GM18951 (cell line): ENCODE results near the gene KERA.
"Not testable (repeated sequence)": the region's sequence is repeated elsewhere in the genome, so short reads cannot be mapped to it uniquely, and the experiment has no call there.

Experiments
- POLR2A ChIP-seq: IDR thresholded peaks from 4 replicates; pipeline ENCODE4 v1.6.1; 2011; ENCODE audit warnings: mild to moderate bottlenecking; ENCODE audit not compliant: insufficient read length, insufficient read depth; ENCODE audit errors: extremely low read depth
- in situ Hi-C: fragments of 300-500 bp; cut with MboI; formaldehyde crosslinking; loops from one replicate; pipeline ENCODE4 v1.12.0; 2022; ENCODE audit warnings: low sequenced_read_pairs, mixed read lengths, inconsistent platforms; ENCODE audit not compliant: unreplicated experiment

KERA gene

DNA sequence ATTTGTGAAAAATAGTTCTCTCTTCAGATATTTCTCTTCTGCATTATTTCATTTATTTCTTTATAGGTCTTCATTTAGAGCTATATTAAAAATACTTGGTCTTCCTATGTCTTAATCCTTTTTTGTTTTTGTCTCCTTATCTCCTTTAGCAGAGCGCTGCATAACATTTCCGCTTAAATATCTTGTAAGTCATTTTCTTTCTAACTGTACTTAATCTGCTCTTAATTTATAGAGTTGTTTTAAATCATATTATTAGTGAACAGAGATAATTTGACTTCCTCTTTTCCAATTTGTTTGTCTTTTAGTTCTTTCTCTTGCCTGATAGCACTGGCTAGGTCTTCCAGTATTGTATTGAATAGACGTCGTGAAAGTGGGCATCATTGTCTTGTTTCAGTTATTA lies 35.5 kb upstream of the KERA start:
- in situ Hi-C loops, result no loop called here
- no peak for TF ChIP-seq POLR2A

DNA sequence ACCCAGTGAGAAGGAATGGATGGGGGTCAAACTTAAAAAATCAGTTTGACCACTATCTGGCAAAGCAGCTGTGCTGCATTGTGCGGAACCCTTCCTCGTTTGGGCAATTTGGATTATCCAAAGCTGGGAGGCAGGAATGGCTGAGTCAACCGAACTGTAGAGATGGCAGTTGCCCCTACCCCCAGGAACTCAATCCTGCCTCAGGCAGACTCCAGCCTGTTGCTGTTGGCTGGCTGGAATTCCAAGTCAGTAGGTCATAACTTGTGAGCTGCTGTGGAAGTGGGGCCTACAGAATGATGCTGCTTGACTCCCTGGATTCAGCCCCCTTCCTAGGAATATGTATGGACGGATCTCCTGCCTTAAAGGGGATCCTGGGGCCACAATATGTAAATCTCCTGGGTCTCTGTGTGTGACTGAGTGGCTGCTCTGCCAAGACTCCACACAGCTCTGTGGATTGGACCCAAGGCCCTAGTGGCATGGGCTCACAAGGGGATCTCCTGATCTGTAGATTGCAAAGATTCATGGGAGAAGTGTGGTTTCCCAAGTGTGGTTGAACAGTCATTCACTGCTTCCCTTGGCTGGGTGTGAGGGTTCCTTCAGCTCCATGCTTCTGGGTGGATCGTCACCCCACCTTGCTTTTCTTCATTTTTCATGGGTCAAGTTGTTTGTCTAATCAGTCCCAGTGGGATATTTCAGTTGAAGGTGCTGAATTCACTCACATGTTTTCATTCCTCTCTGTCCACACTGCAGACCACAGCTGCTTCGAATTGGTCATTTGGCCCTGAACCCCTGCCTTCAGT lies 34.3 kb upstream of the KERA start:
- in situ Hi-C loops, result no loop called here

DNA sequence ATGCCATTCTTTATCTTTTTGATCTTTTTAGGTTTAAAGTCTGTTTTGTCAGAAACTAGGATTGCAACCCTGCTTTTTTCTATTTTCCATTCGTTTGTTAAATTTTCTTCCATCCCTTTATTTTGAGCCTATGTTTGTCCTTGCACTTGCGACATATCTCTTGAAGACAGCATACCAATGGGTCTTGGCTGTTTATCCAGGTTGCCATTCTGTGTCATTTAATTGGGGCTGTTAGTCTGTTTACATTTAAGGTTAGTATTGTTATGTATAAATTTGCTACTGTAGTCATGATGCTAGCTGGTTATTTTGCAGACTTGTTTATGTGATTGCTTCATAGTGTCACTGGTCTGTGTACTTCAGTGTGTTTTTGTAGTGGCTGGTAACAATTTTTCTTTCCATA lies 32.1 kb upstream of the KERA start:
- in situ Hi-C loops, result not testable (repeated sequence)

More for the DNA sequence above, 34.3 kb upstream of the KERA start:
- no peak for TF ChIP-seq POLR2A

GRCh38 chr12:91080041-91080440 lies 22.2 kb upstream of the KERA start:
- in situ Hi-C loops, result no loop called here
- TF ChIP-seq POLR2A, result no peak

DNA sequence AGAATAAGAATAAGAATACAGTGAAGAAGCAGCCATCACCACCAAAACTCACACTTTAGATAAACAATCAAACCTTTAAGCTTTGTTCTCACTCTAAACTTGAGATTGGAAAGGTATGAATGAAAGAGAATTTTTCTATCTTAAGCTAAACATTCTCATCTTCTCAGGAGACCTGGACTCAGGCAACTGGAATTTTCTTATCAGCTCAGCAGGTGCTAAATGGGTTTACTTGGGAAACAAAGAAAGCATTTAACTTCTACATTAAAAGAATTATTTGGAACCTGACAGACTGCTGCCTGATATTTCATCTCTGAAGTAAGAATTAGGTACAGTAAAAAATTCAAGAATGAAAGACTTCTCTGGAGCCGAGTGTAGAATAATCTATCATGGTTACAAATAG lies 20.7 kb upstream of the KERA start:
- in situ Hi-C loops, result no loop called here
- TF ChIP-seq POLR2A, result no peak

DNA sequence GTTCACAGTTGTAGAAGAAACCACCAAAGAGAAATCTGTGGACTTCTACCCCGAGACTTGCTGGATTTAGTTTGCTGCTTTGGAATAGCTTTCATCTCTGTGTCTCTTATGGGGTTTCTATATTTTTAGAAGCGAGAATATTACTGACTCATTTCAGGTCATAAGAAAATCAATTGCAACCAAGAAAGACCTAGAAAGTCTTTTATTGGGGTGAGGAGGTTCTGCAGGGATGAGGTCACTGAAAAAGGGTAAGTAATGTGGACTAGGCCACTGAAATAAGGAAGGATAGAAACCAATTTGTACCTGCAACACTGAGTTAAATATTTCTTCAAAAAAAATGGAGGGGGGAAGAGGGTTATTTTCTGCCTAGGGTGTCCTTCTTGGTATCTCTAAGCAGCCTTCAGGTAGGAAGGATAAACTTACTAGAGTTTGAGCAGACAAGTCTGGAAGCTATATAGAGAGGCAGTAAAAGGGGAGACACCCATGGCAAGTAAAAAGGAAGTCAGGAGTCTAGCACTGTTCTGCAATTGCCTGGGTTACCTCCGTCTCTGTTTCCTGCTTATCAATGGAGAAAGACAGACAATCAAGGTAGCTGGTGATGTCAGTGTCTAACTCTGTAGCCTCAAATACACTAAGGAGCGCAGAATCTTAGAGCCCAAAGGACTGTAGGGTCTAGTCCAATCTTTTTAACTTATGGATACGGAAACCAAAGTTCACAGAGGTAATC lies 19.6 kb upstream of the KERA start:
- in situ Hi-C loops, result no loop called here
- TF ChIP-seq POLR2A, result no peak

DNA sequence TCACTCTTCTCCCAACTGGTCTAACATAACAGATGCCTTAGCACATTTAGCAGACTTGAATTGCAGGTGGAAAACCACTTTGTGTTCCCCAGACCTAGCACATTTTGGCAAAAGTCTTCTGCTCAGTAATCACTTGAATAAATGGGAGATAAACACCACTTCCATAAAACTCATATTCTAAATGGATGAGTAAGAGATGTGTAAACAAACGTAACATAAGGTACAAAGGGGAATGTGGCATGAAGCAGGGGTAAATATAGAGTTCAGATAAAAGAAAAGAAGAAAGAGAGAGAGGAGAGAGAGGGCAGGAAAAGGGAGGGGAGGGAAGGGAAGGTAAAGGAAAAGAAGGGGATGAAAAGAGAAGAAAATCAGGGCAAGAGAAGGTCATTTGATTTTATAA lies 17.0 kb upstream of the KERA start:
- in situ Hi-C loops, result no loop called here

DNA sequence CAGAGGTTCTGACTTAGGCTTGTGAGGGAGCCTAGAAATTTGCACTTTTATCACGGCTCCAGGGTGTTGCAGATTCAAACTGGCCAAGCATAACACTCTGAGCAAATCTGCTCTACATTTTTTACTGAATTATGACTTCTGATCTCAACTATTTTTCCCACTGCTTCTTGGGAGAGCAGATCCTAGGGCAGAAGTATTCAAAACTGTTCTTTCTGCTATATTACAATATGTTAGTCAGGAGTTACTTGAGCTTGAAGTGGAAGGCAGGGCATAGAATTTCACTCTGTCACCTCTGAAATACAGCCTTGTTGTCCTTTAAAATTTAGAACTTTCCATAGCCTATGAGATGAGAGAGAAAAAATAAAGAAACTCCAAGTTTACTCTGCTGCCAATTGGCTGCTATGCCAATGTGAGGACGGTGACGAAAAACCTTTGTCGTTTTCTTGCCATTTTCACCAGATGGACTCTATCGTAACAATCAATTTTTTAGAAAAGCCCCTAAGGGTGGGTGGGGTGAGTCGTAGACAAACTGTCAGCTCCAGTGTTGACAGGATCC lies 16.4 kb upstream of the KERA start:
- in situ Hi-C loops, result no loop called here
- no peak for TF ChIP-seq POLR2A

More for the DNA sequence above, 17.0 kb upstream of the KERA start:
- TF ChIP-seq POLR2A, result no peak

GRCh38 chr12:91073426-91073825 lies 15.6 kb upstream of the KERA start:
- in situ Hi-C loops, result no loop called here
- no peak for TF ChIP-seq POLR2A

- TF ChIP-seq POLR2A, result no peak
- in situ Hi-C loops, result no loop called here
Observed at GRCh38 chr12:91072931-91073330, 15.1 kb upstream of the KERA start.

DNA sequence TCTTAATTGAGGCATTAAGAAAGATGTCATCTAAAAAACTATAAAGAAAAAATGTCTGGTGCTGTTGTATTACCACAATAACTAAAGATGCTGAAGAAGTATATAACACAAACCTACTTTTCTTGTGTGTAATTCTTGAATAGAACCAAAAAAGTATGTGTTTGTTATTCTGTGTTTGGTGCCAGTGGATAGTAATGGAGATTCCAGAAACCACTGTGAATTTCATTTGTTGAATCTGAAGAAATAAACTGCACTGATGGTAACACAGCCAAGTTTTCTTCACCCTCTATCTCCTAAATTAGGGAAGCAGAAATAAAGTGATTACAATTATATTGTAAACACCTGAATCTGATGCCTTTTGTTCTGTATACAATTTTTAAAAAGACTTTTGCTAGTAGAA lies 13.1 kb upstream of the KERA start:
- no peak for TF ChIP-seq POLR2A
- in situ Hi-C loops, result no loop called here

DNA sequence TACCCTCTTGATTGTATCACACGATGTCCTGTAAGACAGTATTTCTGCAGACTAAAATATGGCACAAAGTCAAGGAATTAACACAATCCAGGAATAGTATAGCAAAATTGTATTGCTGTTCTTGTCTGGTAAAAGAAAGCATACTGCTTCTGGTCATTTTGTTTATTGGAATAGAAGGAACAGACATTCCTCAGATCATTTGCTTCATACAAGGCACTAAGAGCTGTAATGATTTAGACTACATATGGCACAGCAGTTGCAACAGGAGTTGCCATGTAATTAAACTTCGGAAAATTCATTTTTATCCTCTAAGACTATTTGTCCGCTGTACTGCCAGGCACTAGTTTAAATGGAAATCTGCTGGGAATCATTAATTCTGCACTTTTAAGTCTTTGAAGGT lies 7.6 kb upstream of the KERA start:
- in situ Hi-C loops, result no loop called here
- TF ChIP-seq POLR2A, result no peak

DNA sequence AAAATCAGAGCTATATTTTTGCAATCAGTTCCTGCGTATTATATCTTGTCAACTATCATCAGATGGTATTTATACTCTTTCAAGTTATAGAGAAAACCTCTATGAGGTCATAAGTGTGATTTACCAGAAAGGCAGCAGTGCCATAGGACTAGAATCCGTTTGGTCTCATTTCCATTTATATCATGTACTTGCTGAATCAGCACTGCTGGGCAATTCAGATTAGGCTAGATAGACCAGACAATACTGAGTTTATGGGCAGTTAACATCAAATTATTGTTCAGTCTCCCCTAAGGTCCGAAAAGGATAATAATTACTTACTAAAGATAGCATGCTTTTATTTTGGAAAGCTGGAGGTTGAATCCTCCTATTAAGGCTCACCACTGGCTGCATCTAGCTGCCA lies 6.8 kb upstream of the KERA start:
- TF ChIP-seq POLR2A, result no peak
- in situ Hi-C loops, result no loop called here

- no peak for TF ChIP-seq POLR2A
- in situ Hi-C loops, result no loop called here
Observed at GRCh38 chr12:91061091-91061490, 3.3 kb upstream of the KERA start.
